Body of pancreas (tissue), 4 donors: Measurements from ENCODE around the gene ADSS1. TPM values are rescaled to one million over a fixed set of nuclear protein-coding genes. Genes with fewer than 3 reads are reported as not detected.
A peak's percentile ranks its signal among the peaks of the same experiment; 100 is the strongest.

ENCODE experiments used
- ATAC-seq: fragments of 150-250 bp; one replicate; pipeline ENCODE4 v1.9.1; 2016
- DNase-seq, 4 donors: peaks; one replicate each; pipeline ENCODE4 v3.0.0-alpha.2; 2019
- H3K27ac ChIP-seq, 4 donors: fragments of 200-600 bp; sonication (generic); 1 replicate in 3 of 4; 2 replicates in 1 of 4; pipeline versions ENCODE4 v1.5.1 to v1.6.1; 2016 to 2019; ENCODE audit warnings: mild to moderate bottlenecking in 1 of 4, mixed read lengths in 1 of 4, moderate library complexity in 1 of 4
- H3K27me3 ChIP-seq, 2 donors: fragments of 200-600 bp; sonication (generic); one replicate each; pipeline ENCODE4 v1.6.0; 2016; ENCODE audit warnings: mild to moderate bottlenecking in 1 of 2
- H3K36me3 ChIP-seq, 2 donors: fragments of 200-600 bp; sonication (generic); replicated peaks in 1 of 2; 2 replicates each; pipeline ENCODE4 v1.5.1; 2016; ENCODE audit warnings: low read depth in 2 of 2; ENCODE audit not compliant: insufficient read depth in 1 of 2
- H3K4me1 ChIP-seq: fragments of 200-600 bp; sonication (generic); one replicate; pipeline ENCODE4 v1.6.0; 2016
- H3K4me3 ChIP-seq, 2 donors: fragments of 200-600 bp; sonication (generic); 1 replicate in 1 of 2; 2 replicates in 1 of 2; pipeline ENCODE4 v1.5.1; 2016 to 2019
- H3K9me3 ChIP-seq, 3 donors: fragments of 200-600 bp; sonication (generic); 1 replicate in 2 of 3; 2 replicates in 1 of 3; pipeline ENCODE4 v1.5.1; 2016
- CTCF ChIP-seq, 7 experiments: fragments of 450-650 bp in 4 of 7; fragments of 200-600 bp in 3 of 7; sonication (generic) in 3 of 7; IDR thresholded peaks; one replicate each; pipeline ENCODE4 v1.5.1; 2016 to 2019; ENCODE audit warnings: antibody characterized with exemption in 7 of 7
- POLR2A ChIP-seq, 3 donors: fragments of 450-650 bp; IDR thresholded peaks; one replicate each; pipeline ENCODE4 v1.6.1; 2016; ENCODE audit warnings: antibody characterized with exemption in 3 of 3, mild to moderate bottlenecking in 2 of 3
- WGBS, 2 donors: methylation state at CpG; one replicate each; pipeline ENCODE4 v1.1.5; 2017; 5-methylcytosine and 5-hydroxymethylcytosine counted together
- intact Hi-C: fragments of 100-400 bp; cut with DNase I; formaldehyde crosslinking; loops from one replicate; pipeline ENCODE4 v1.15.1; 2023
- total RNA-seq, 2 donors: library from RNA; depleted of rRNA; stranded (reverse); fragments of >200 nt; gene quantifications; one replicate each; pipeline ENCODE4 v1.1.0, GENCODE V29; 2016

The ADSS1 gene
- total RNA-seq, 2 donors from 2014 or later: 4.0 to 4.7 TPM

DNA sequence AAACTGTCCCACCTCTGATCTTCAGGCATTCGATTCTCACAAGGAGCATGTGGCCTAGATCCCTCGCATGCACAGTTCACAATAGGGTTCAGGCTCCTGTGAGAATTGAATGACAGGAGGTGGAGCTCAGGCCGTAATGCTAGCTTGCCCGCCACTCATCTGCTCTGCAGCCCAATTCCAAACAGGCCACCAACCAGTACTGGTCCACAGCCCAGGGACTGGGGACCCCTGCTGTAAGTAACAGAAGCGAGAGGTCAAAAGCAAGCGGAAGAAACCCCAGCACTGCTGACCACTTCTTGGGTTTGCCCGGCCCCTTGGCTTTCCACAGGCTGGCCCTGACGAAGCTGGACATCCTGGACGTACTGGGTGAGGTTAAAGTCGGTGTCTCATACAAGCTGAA, 20.5 kb downstream of the ADSS1 start:
- ATAC-seq: no peak
- intact Hi-C loops: no loop called here
- no peak overlapping the region for H3K27ac ChIP-seq
- no peaks in the 10 kb centered on the region for H3K36me3 ChIP-seq
- H3K4me3 ChIP-seq: no peak overlapping the region
- no peaks in the 10 kb centered on the region for H3K27me3 ChIP-seq
- no peaks in the 10 kb centered on the region for H3K9me3 ChIP-seq
- no peak for DNase-seq
- whole genome bisulfite sequencing, 2 donors: 94 to 100% methylated on average over 2 to 10 of the region's 10 CpGs
- peaks cover 16% of the 10 kb centered on the region for H3K4me1 ChIP-seq
- no peak for TF ChIP-seq POLR2A (IDR thresholded peaks at IDR 0.05)
- no peak for TF ChIP-seq CTCF (IDR thresholded peaks at IDR 0.05)

- DNase-seq: no peak
- intact Hi-C loops: no loop called here
- 89 to 95% methylated on average over 6 to 9 of the region's 9 CpGs for WGBS, 2 donors
- H3K4me1 ChIP-seq: peaks cover 16% of the 10 kb centered on the region
- H3K36me3 ChIP-seq: no peaks in the 10 kb centered on the region
- ATAC-seq: no peak
- TF ChIP-seq CTCF (IDR thresholded peaks at IDR 0.05) (no peak), POLR2A (IDR thresholded peaks at IDR 0.05) (no peak)
- no peak overlapping the region for H3K4me3 ChIP-seq
- H3K27me3 ChIP-seq: no peaks in the 10 kb centered on the region
- H3K9me3 ChIP-seq: no peaks in the 10 kb centered on the region
- no peak overlapping the region for H3K27ac ChIP-seq
Measured at GRCh38 chr14:104745431-104745830, 21.4 kb downstream of the ADSS1 start.

GRCh38 chr14:104746071-104746545, 22.1 kb downstream of the ADSS1 start:
- H3K36me3 ChIP-seq: no peaks in the 10 kb centered on the region
- DNase-seq (no peak), ATAC-seq (no peak)
- H3K9me3 ChIP-seq: no peaks in the 10 kb centered on the region
- H3K27me3 ChIP-seq: no peaks in the 10 kb centered on the region
- 81% methylated on average over 13 of the region's 13 CpGs; no CpG with 5 or more reads in 1 of the 2 donors for WGBS, 2 donors
- H3K27ac ChIP-seq: no peak overlapping the region
- H3K4me3 ChIP-seq: no peak overlapping the region
- TF ChIP-seq CTCF (IDR thresholded peaks at IDR 0.05): no peak
- TF ChIP-seq POLR2A (IDR thresholded peaks at IDR 0.05): no peak
- H3K4me1 ChIP-seq: peaks cover 16% of the 10 kb centered on the region
- intact Hi-C loops: no loop called here

GRCh38 chr14:104746934-104747481, 23.0 kb downstream of the ADSS1 start:
- peaks cover 18% of the 10 kb centered on the region for H3K4me1 ChIP-seq
- DNase-seq: peak; percentile 52 to 81 (median 69)
- WGBS, 2 donors: 47 to 50% methylated on average over 7 of the region's 7 CpGs

More at GRCh38 chr14:104746934-104747481, 23.0 kb downstream of the ADSS1 start:
- TF ChIP-seq CTCF (IDR thresholded peaks at IDR 0.05) (no peak), POLR2A (IDR thresholded peaks at IDR 0.05) (no peak)
- Histone ChIP-seq H3K36me3 (no peaks in the 10 kb centered on the region), H3K9me3 (no peaks in the 10 kb centered on the region), H3K27ac (peak overlapping the region in 1 of 4 donors; percentile 11), H3K27me3 (no peaks in the 10 kb centered on the region), H3K4me3 (no peak overlapping the region)
- intact Hi-C loops: no loop called here
- ATAC-seq: peak; percentile 74
